ENCODE results near the gene C10orf67.
A peak's percentile ranks its signal among the peaks of the same experiment; 100 is the strongest.
"Not testable (repeated sequence)": the region's sequence is repeated elsewhere in the genome, so short reads cannot be mapped to it uniquely, and the experiment has no call there.

The C10orf67 gene

DNA sequence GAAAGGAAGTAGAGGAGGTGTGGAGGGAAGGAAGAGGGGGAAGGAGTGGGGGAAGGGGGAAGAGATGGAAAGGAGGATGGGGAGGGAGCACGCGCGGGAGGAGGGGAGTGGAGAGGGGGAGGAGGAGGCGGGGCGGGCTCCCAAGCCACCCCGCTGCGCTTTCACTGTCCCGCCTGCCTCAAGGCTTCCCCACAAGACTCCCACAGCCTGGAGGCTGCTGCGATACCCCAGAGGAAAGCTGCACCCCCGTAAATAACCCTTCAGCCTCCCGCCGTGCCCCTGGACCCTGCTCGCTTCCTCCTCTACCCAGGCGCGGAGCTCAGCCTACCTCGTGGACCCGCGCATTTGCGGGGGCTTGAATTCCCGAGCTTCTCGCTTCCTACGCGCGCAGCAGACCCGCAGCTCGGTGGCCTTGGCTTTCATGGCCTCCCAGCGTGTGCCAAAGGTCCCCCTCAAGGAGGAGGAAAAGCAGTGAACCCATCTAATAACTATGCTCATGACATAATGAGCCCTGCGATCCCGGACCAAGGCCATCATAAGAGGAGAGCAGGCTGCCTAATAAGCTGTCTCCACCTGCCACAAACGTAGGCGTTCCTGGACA is at the start of gene C10orf67:
Gene C10orf67 (minus strand): TSS at position 557 of the 601 bp plus-strand sequence. CDS start 23 bp downstream, at position 534.
- no peak for DNase-seq (ENCODE audit: low read depth)
- H3K4me3 ChIP-seq (ENCODE audit: low read depth, low read length) = peak within 1 kb of the TSS; percentile 16; the same call in 1 of the 2 replicates
- TF ChIP-seq, protein P1, sequence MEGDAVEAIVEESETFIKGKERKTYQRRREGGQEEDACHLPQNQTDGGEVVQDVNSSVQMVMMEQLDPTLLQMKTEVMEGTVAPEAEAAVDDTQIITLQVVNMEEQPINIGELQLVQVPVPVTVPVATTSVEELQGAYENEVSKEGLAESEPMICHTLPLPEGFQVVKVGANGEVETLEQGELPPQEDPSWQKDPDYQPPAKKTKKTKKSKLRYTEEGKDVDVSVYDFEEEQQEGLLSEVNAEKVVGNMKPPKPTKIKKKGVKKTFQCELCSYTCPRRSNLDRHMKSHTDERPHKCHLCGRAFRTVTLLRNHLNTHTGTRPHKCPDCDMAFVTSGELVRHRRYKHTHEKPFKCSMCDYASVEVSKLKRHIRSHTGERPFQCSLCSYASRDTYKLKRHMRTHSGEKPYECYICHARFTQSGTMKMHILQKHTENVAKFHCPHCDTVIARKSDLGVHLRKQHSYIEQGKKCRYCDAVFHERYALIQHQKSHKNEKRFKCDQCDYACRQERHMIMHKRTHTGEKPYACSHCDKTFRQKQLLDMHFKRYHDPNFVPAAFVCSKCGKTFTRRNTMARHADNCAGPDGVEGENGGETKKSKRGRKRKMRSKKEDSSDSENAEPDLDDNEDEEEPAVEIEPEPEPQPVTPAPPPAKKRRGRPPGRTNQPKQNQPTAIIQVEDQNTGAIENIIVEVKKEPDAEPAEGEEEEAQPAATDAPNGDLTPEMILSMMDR (IDR thresholded peaks at IDR 0.05; ENCODE audit: low read depth, low read length, missing control alignments) = no peak

DNA sequence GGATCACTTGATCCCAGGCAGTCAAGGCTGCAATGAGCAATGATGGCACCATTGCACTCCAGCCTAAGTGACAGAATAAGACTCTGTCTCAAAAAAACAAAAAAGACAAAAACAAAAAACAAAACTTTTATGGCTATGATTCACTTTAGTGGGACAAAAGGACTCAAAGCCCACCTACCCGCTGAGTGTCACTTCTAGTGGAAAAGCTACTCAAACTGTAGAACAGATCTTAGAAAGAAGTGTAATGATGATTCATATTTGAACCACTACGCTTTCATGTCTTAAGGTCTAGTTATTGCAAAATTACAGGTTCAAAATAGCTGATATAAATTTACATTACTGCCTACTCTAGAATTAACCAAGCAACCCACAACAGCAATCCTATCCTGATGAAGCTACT is 47.2 kb upstream of the C10orf67 start:
- no peak for DNase-seq (ENCODE audit: low read depth)
- TF ChIP-seq, protein P1 (IDR thresholded peaks at IDR 0.05; ENCODE audit: low read depth, low read length, missing control alignments) = no peak
- H3K4me3 ChIP-seq (ENCODE audit: low read depth, low read length) = no peak overlapping the region

DNA sequence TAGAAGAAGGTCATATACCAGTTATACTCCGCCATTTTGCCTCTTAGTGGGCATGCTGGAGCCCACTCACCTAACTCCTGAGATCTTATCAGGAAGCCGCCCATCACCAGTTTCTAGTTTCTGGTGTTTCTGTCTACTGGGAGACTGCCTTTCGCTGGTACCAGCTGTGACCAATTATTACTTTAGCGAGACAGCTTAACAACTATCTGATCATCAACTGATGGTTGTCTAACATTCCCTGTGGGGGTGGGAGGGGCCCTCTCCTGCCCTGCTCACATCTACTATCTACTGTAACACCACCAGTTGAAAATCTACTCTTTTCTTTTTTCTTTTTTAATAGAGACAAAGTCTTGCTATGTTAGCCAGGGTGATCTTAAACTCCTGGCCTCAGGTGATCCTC is 46.2 kb upstream of the C10orf67 start:
- TF ChIP-seq, protein P1 (IDR thresholded peaks at IDR 0.05; ENCODE audit: low read depth, low read length, missing control alignments) = no peak
- DNase-seq (ENCODE audit: low read depth) = no peak
- no peak overlapping the region for H3K4me3 ChIP-seq (ENCODE audit: low read depth, low read length)

DNA sequence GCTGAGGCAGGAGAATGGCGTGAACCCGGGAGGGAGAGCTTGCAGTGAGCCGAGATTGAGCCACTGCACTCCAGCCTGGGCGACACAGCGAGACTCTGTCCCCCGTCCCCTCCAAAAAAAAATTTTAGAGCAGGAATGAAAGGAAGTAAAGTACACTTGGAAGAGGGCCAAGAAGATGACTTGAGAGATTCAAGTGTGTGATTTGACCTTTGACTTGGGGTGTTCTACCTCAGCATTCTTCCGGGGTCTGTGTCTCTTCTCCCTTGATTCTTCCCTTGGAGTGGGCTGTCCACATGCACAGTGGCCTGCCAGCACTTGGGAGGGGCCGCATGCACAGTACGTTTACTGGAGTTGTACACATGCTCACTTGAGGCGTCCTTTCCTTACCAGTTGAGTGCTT is 45.8 kb upstream of the C10orf67 start:
- not testable (repeated sequence) for H3K4me3 ChIP-seq (ENCODE audit: low read depth, low read length); DNase-seq (ENCODE audit: low read depth)

DNA sequence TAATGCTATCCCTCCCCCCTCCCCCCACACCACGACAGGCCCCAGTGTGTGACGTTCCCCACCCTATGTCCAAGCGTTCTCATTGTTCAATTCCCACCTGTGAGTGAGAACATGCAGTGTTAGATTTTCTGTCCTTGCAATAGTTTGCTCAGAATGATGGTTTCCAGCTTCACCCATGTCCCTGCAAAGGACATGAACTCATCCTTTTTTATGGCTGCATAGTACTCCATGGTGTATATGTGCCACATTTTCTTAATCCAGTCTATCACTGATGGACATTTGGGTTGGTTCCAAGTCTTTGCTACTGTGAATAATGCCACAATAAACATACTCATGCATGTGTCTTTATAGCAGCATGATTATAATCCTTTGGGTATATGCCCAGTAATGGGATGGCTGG is 42.9 kb upstream of the C10orf67 start:
- not testable (repeated sequence) for H3K4me3 ChIP-seq (ENCODE audit: low read depth, low read length); DNase-seq (ENCODE audit: low read depth)

DNA sequence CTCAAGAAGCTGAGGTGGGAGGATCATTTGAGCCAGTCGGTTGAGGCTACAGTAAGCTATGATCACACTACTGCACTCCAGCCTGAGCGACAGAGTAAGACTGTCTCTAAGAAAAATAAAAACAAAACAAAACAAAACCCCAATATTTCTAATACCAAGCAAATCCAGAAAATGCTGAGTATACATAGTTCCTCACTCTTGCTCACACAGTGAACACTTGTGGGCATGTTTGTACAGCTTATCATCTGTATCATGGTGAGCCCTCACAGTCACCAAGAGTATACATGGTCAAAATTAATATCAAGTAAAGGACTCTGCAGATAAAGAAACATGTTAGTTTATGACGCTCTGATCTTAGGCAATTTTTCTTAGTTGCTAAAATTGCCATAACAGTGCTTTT is 41.5 kb upstream of the C10orf67 start:
- no peak for DNase-seq (ENCODE audit: low read depth)
- H3K4me3 ChIP-seq (ENCODE audit: low read depth, low read length) = no peak overlapping the region
- TF ChIP-seq, protein P1 (IDR thresholded peaks at IDR 0.05; ENCODE audit: low read depth, low read length, missing control alignments) = no peak

DNA sequence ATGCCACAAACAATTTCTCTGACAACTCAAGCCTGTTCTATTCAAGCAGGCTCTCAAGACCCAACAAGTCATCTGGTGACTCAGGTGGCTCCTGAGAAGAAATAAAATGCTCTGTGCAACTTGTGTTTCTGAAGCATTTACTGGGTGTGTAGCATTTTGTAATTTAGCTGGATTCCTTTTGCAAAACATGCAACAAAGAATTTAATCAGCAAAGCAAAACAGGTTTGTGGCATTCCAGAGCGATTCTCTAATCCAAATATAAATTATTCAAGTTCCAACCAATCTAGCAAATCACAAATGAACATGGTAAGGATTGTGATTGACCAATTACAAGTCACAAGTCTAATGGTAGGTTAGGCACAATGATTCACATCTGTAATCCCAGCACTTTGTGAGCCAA is 39.8 kb upstream of the C10orf67 start:
- TF ChIP-seq, protein P1 (IDR thresholded peaks at IDR 0.05; ENCODE audit: low read depth, low read length, missing control alignments) = no peak
- no peak for DNase-seq (ENCODE audit: low read depth)

DNA sequence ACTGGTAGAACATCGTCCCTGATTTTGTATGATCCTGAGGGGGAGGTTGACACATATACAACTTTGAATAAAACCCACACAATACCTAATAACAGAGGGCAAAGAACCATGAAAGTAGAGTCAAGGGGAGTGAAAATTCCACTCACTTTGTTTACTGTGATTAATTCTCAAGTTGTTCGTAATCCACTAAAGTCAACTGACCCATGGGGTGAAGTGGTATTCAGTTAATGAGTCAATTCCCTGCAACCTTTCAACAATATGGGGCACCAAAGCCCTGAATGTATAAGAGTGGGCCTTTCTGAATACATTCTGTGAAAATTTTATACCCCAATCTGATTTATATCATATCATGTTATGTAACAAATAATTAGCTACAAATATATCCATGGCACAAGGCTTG is 39.0 kb upstream of the C10orf67 start:
- no peak for DNase-seq (ENCODE audit: low read depth)
- TF ChIP-seq, protein P1 (IDR thresholded peaks at IDR 0.05; ENCODE audit: low read depth, low read length, missing control alignments) = no peak
- H3K4me3 ChIP-seq (ENCODE audit: low read depth, low read length) = no peak overlapping the region

More for the DNA sequence above, 39.8 kb upstream of the C10orf67 start:
- H3K4me3 ChIP-seq (ENCODE audit: low read depth, low read length) = no peak overlapping the region
